ENCODE results near the gene UBE2J2. TPM values are rescaled to one million over a fixed set of nuclear protein-coding genes. Genes with fewer than 3 reads are reported as not detected.
A peak's percentile ranks its signal among the peaks of the same experiment; 100 is the strongest.

Gene UBE2J2
- total and polyA plus RNA-seq, 2 of the 4 experiments (the other 2 are of a cell fraction): 20.6 to 67.5 TPM

- no peak overlapping the region for H3K18ac ChIP-seq (ENCODE audit: low read depth, low read length)
- H2AK9ac ChIP-seq (replicated peaks; ENCODE audit: low read depth, low read length, poor library complexity): no peak overlapping the region
- dilution Hi-C loops (cut with HindIII; ENCODE audit: low sequenced_read_pairs, unreplicated experiment): no loop called here
- H3K56ac ChIP-seq (ENCODE audit: extremely low read depth, insufficient read depth, low read length): no peak overlapping the region
- no peak overlapping the region for H4K91ac ChIP-seq (ENCODE audit: insufficient read depth, low read depth, low read length)
- DNase-seq (no peak), ATAC-seq (ENCODE audit: low read depth) (no peak)
- no peak overlapping the region for H2BK120ac ChIP-seq (ENCODE audit: low read depth, low read length)
- H4K20me1 ChIP-seq (ENCODE audit: insufficient read depth, low read length): peaks cover 10% of the 10 kb centered on the region
- H3K27ac ChIP-seq (ENCODE audit: insufficient read depth, low read length): no peak overlapping the region
- no TSS peak for BruUV-seq (replicated peaks)
- intact Hi-C loops (cut with micrococcal nuclease): no loop called here
- no peak for TF ChIP-seq SMC3 (IDR thresholded peaks at IDR 0.05; ENCODE audit: low read depth, low read length)
- TF ChIP-seq BHLHE40 (IDR thresholded peaks at IDR 0.05; ENCODE audit: low read depth, low read length): no peak
- no peak for TF ChIP-seq POLR2A (IDR thresholded peaks at IDR 0.05; ENCODE audit: low read depth, low read length)
- no peak for TF ChIP-seq MAZ (IDR thresholded peaks at IDR 0.05; ENCODE audit: borderline replicate concordance, low read depth, low read length)
- TF ChIP-seq ELK1 (IDR thresholded peaks at IDR 0.05; ENCODE audit: borderline replicate concordance, low read depth, low read length): no peak
- no peak for TF ChIP-seq RAD21 (IDR thresholded peaks at IDR 0.05; ENCODE audit: low read length)
- no peak for TF ChIP-seq CEBPB (IDR thresholded peaks at IDR 0.05; ENCODE audit: low read depth, low read length)
- TF ChIP-seq RFX5 (IDR thresholded peaks at IDR 0.05; ENCODE audit: low read depth, low read length): no peak
- TF ChIP-seq MXI1 (IDR thresholded peaks at IDR 0.05; ENCODE audit: borderline replicate concordance, low read depth, low read length): no peak
- TF ChIP-seq CTCF (conservative IDR thresholded peaks at IDR 0.05; ENCODE audit: low read depth, low read length): no peak
- TF ChIP-seq FOS (IDR thresholded peaks at IDR 0.05; ENCODE audit: low read depth, low read length): no peak
- no peak overlapping the region for H2AFZ ChIP-seq (replicated peaks; ENCODE audit: low read length, poor library complexity)
- no peak overlapping the region for H4K5ac ChIP-seq (ENCODE audit: low read depth, low read length)
- H3K27me3 ChIP-seq (ENCODE audit: control insufficient read depth, insufficient read depth, low read length): no peaks in the 10 kb centered on the region
- no peaks in the 10 kb centered on the region for H3K9me3 ChIP-seq (ENCODE audit: control insufficient read depth, insufficient read depth, low read length)
- no peak overlapping the region for H3K9ac ChIP-seq (ENCODE audit: low read depth, low read length)
- WGBS, 2 experiments (ENCODE audit: extremely low coverage in 2 of 2, insufficient read length in 1 of 2): 97% methylated on average over 5 of the region's 18 CpGs; no CpG with 5 or more reads in 1 of the 2 experiments
- H2BK5ac ChIP-seq (ENCODE audit: low read depth, low read length, poor library complexity, severe bottlenecking): peak overlapping the region; percentile 73
- no peak overlapping the region for H4K8ac ChIP-seq (ENCODE audit: low read depth in 2 of 2, low read length in 2 of 2)
- H3K4me1 ChIP-seq (ENCODE audit: control insufficient read depth, insufficient read depth, low read length): peaks cover 33% of the 10 kb centered on the region
- no peak overlapping the region for H3K4me3 ChIP-seq (ENCODE audit: insufficient read depth, low read depth, low read length)
- H2AK5ac ChIP-seq (ENCODE audit: low read depth, low read length): peak overlapping the region; percentile 84; the same call in 1 of the 2 replicates
- H3K14ac ChIP-seq (replicated peaks; ENCODE audit: low read depth, low read length): no peak overlapping the region
- peak overlapping the region; percentile 65; the same call in 1 of the 2 replicates for H3K4ac ChIP-seq (ENCODE audit: low read depth, low read length)
- no peak overlapping the region for H3K4me2 ChIP-seq (ENCODE audit: low read depth, low read length)
- ChIA-PET CTCF (no interaction called here), POLR2A (ENCODE audit: unreplicated experiment) (no interaction called here)
- peaks cover 26 to 79% of the 10 kb centered on the region in 2 experiments for H3K79me1 ChIP-seq (ENCODE audit: low read depth in 1 of 2, low read length in 2 of 2)
- H2BK15ac ChIP-seq (ENCODE audit: low read depth, low read length): no peak overlapping the region
- H3K23ac ChIP-seq (ENCODE audit: low read depth, low read length): no peak overlapping the region
- in situ Hi-C loops (cut with MboI; ENCODE audit: low sequenced_read_pairs): no loop called here
- peaks cover 68% of the 10 kb centered on the region for H3K36me3 ChIP-seq (ENCODE audit: control insufficient read depth, insufficient read depth, low read length)
- H3K9me1 ChIP-seq (ENCODE audit: insufficient read depth, low read length): peaks cover 25% of the 10 kb centered on the region
- no peak overlapping the region for H2BK20ac ChIP-seq (ENCODE audit: low read depth, low read length)
These were observed 14.1 kb downstream of the UBE2J2 start for GRCh38 chr1:1259540-1259939.

All from IMR-90 (cell line).